Panc1 (cell line): ENCODE results near the gene MAP3K7. TPM values are rescaled to one million over a fixed set of nuclear protein-coding genes. Genes with fewer than 3 reads are reported as not detected.

Experiments used
- ATAC-seq: fragments of 200-7000 bp; cut with Tn5 transposase; 2 replicates; pipeline ENCODE4 v1.9.1; 2020; ENCODE audit warnings: mild to moderate bottlenecking, moderate library complexity
- Bru-seq: library from RNA; stranded (reverse); fragments of 400-500 nt; gene quantifications from one replicate; lab custom pipeline; 2021; lab: Mats Ljungman, UMichigan
- BruChase-seq, 2 experiments: library from RNA; stranded (reverse); fragments of 400-500 nt; gene quantifications; one replicate each; lab custom pipeline; 2021; lab: Mats Ljungman, UMichigan
- BruUV-seq: library from RNA; stranded (reverse); fragments of 400-500 nt; replicated peaks from 2 replicates; lab custom pipeline; 2021; lab: Mats Ljungman, UMichigan
- CTCF ChIA-PET: fragments of 300-600 bp; sonication (Branson Sonifier 250); formaldehyde crosslinking; loops from one replicate; lab custom pipeline; 2022; ENCODE audit warnings: antibody characterized with exemption; lab: Charles Lee
- POLR2A ChIA-PET: fragments of 300-600 bp; sonication (Branson Sonifier 250); formaldehyde crosslinking; loops from one replicate; lab custom pipeline; 2022; ENCODE audit warnings: antibody characterized with exemption; lab: Charles Lee
- DNase-seq: peaks from one replicate; pipeline ENCODE4 v3.0.0-alpha.2; 2010; ENCODE audit warnings: low read depth, low spot score
- H3K27ac ChIP-seq: 2 replicates; pipeline ENCODE4 v1.5.1; 2011; ENCODE audit warnings: mild to moderate bottlenecking, low read length, inconsistent platforms
- H3K27me3 ChIP-seq: fragments of 200-500 bp; sonication (Bioruptor generic); 2 replicates; pipeline ENCODE4 v1.6.0; 2014; ENCODE audit warnings: low read length, inconsistent platforms; ENCODE audit not compliant: control insufficient read depth, insufficient read depth
- H3K36me3 ChIP-seq: fragments of 200-500 bp; sonication (Bioruptor generic); 2 replicates; pipeline ENCODE4 v1.5.1; 2014; ENCODE audit warnings: inconsistent platforms, mild to moderate bottlenecking, low read length, moderate library complexity; ENCODE audit not compliant: control insufficient read depth, insufficient read depth
- H3K4me1 ChIP-seq: 2 replicates; pipeline ENCODE4 v1.5.1; 2011; ENCODE audit warnings: inconsistent platforms, mild to moderate bottlenecking, low read length, moderate library complexity; ENCODE audit not compliant: control insufficient read depth, insufficient read depth
- H3K4me3 ChIP-seq, 2 experiments: 2 replicates each; pipeline ENCODE4 v1.5.1; 2011 to 2012; ENCODE audit warnings: low read depth in 2 of 2, low read length in 2 of 2, mild to moderate bottlenecking in 2 of 2, inconsistent platforms in 1 of 2, moderate library complexity in 1 of 2
- H3K9me3 ChIP-seq: fragments of 200-500 bp; sonication (Bioruptor generic); 2 replicates; pipeline ENCODE4 v1.5.1; 2014; ENCODE audit warnings: low read depth, mild to moderate bottlenecking, inconsistent platforms, low read length, moderate library complexity; ENCODE audit not compliant: control insufficient read depth, insufficient read depth
- CTCF ChIP-seq: fragments of 450-650 bp; IDR thresholded peaks from 2 replicates; pipeline ENCODE4 v1.5.1; 2017; ENCODE audit warnings: mild to moderate bottlenecking
- POLR2AphosphoS5 ChIP-seq: IDR thresholded peaks from 2 replicates; pipeline ENCODE4 v1.6.1; 2012; ENCODE audit warnings: mild to moderate bottlenecking, low read depth, low read length, moderate library complexity
- REST ChIP-seq, 2 experiments: IDR thresholded peaks; 2 replicates each; pipeline ENCODE4 v1.6.1; 2011 to 2012; ENCODE audit warnings: low read depth in 2 of 2, control low read depth in 1 of 2, low read length in 1 of 2, mild to moderate bottlenecking in 1 of 2, moderate library complexity in 1 of 2; ENCODE audit not compliant: insufficient read depth in 1 of 2
- SIN3A ChIP-seq: IDR thresholded peaks from 2 replicates; pipeline ENCODE4 v1.6.1; 2012; ENCODE audit warnings: low read depth, mild to moderate bottlenecking, low read length, moderate library complexity, borderline replicate concordance; ENCODE audit not compliant: insufficient read depth
- TCF7L2 ChIP-seq: IDR thresholded peaks from 2 replicates; pipeline ENCODE4 v1.6.1; 2011; ENCODE audit warnings: mild to moderate bottlenecking, low read depth, low read length, inconsistent platforms
- in situ Hi-C: cut with HindIII; loops from 2 replicates; pipeline ENCODE4 v1.10.0; 2016; ENCODE audit warnings: low sequenced_read_pairs, low pct_unique_long_range_greater_than_20kb
- intact Hi-C: fragments of 100-400 bp; cut with micrococcal nuclease; formaldehyde crosslinking; loops from one replicate; pipeline ENCODE4 v1.10.0; 2022; ENCODE audit not compliant: unreplicated experiment
- long read RNA-seq: library from polyadenylated mRNA; unstranded; transcript quantifications from one replicate; pipeline ENCODE4 v2.0.0, GENCODE V29; 2021; ENCODE audit not compliant: unreplicated experiment
- polyA plus RNA-seq: library from polyadenylated mRNA; unstranded; fragments of >200 nt; gene quantifications from one replicate; pipeline ENCODE4 v1.2.1, GENCODE V29; 2012; ENCODE audit warnings: missing spikeins; ENCODE audit not compliant: insufficient read length
- total RNA-seq: library from RNA; stranded (reverse); gene quantifications from one replicate; pipeline ENCODE4 v1.2.1, GENCODE V29; 2021; ENCODE audit not compliant: unreplicated experiment

Gene MAP3K7
- total RNA-seq (33.1 TPM), Bru-seq, nascent RNA (percentile 91 among the genes with signal in this experiment), BruChase-seq, experiment 1, labeled RNA remaining after a 2-hour chase (percentile 86 among the genes with signal in this experiment), BruChase-seq, experiment 2, labeled RNA remaining after a 6-hour chase (percentile 86 among the genes with signal in this experiment)
- polyA plus RNA-seq, result 17.8 TPM
- long read RNA-seq, full-length matches to known transcripts, result 160 of 196 reads
- long read RNA-seq, partial matches to known transcripts, result 6 of 196 reads
- long read RNA-seq, other reads (novel, unspliced or antisense), result 30 of 196 reads

GRCh38 chr6:90586836-90587638, at the start of gene MAP3K7:
Gene MAP3K7, minus strand, starts transcription at chr6:90587072. Its CDS starts 189 bp downstream, at chr6:90586883.
- Histone ChIP-seq H3K4me3 (peak within 1 kb of the TSS; percentile 72 to 100), H3K36me3 (peaks cover 4% of the 10 kb centered on the region; the same call in 1 of the 2 replicates), H3K27ac (peak within 1 kb of the TSS; percentile 92), H3K4me1 (peaks cover 15% of the 10 kb centered on the region), H3K27me3 (peaks cover 2% of the 10 kb centered on the region; the same call in 1 of the 2 replicates), H3K9me3 (no peaks in the 10 kb centered on the region)
- intact Hi-C loops (no loop called here), in situ Hi-C loops (no loop called here)
- no peak for TF ChIP-seq CTCF
- TF ChIP-seq SIN3A, result no peak; the same call in 1 of the 2 replicates
- TF ChIP-seq POLR2AphosphoS5, result peak; percentile 86
- no peak for TF ChIP-seq REST (IDR thresholded peaks at IDR 0.05; ENCODE audit: insufficient read depth in 1 of 2, low read depth in 2 of 2, low read length in 1 of 2)
- TF ChIP-seq TCF7L2, result peak; percentile 97
- ChIA-PET POLR2A (interaction anchor here (0.6 kb wide), 1 partner anchor 49 kb away, joined by 4 read pairs; no protein-coding TSS in a partner anchor), CTCF (no interaction called here)
- ATAC-seq (peak; percentile 97), DNase-seq (peak; percentile 96)
- no TSS peak for BruUV-seq

GRCh38 chr6:90631046-90631445, 44.2 kb upstream of the MAP3K7 start:
- in situ Hi-C loops, result no loop called here
- H3K4me1 ChIP-seq, result no peaks in the 10 kb centered on the region
- H3K27me3 ChIP-seq, result no peaks in the 10 kb centered on the region
- TF ChIP-seq TCF7L2 (no peak), CTCF (no peak), SIN3A (no peak), POLR2AphosphoS5 (no peak), REST (IDR thresholded peaks at IDR 0.05; ENCODE audit: insufficient read depth in 1 of 2, low read depth in 2 of 2, low read length in 1 of 2) (no peak)
- ChIA-PET POLR2A (no interaction called here), CTCF (no interaction called here)
- H3K27ac ChIP-seq, result no peak overlapping the region
- intact Hi-C loops, result no loop called here
- ATAC-seq, result no peak
- DNase-seq, result no peak
- H3K36me3 ChIP-seq, result no peaks in the 10 kb centered on the region
- no peaks in the 10 kb centered on the region for H3K9me3 ChIP-seq
- BruUV-seq, result no TSS peak
- H3K4me3 ChIP-seq, result no peak overlapping the region
